SU-DHL-6 (cell line): Measurements from ENCODE around the gene ST7.

Experiments
- H2AFZ ChIP-seq: fragments of 200-600 bp; sonication (generic); 2 replicates; pipeline ENCODE4 v1.6.1; 2014; ENCODE audit warnings: low read depth, mild to moderate bottlenecking, moderate library complexity, mixed read lengths, antibody characterized with exemption, low read length; ENCODE audit not compliant: severe bottlenecking
- H3F3A ChIP-seq: fragments of 200-600 bp; shearing (Covaris generic); 2 replicates; pipeline ENCODE4 v1.6.0; 2016; ENCODE audit warnings: antibody characterized with exemption, mild to moderate bottlenecking; ENCODE audit not compliant: insufficient read depth
- H3K27ac ChIP-seq: fragments of 200-600 bp; sonication (generic); 2 replicates; pipeline ENCODE4 v1.5.1; 2016; ENCODE audit warnings: low read depth, mild to moderate bottlenecking, low read length, moderate library complexity, mixed read lengths
- H3K27me3 ChIP-seq: fragments of 200-600 bp; sonication (generic), shearing (Covaris generic); 2 replicates; pipeline ENCODE4 v1.6.0; 2014; ENCODE audit warnings: mild to moderate bottlenecking, low read length
- H3K36me3 ChIP-seq: fragments of 200-600 bp; sonication (generic); 2 replicates; pipeline ENCODE4 v1.6.1; 2014; ENCODE audit warnings: mild to moderate bottlenecking, low read length, mixed read lengths
- H3K4me2 ChIP-seq: fragments of 300-600, 200-600 bp; shearing (Covaris generic), sonication (generic); 2 replicates; pipeline ENCODE4 v1.6.0; 2014; ENCODE audit warnings: low read length, low read depth, mild to moderate bottlenecking; ENCODE audit not compliant: poor library complexity, severe bottlenecking
- H3K4me3 ChIP-seq: fragments of 200-600 bp; sonication (generic); 2 replicates; pipeline ENCODE4 v1.5.1; 2014; ENCODE audit warnings: antibody characterized with exemption, low read length, mild to moderate bottlenecking, mixed read lengths; ENCODE audit not compliant: insufficient read depth, poor library complexity, severe bottlenecking
- H3K79me2 ChIP-seq: fragments of 200-600 bp; sonication (generic); 2 replicates; pipeline ENCODE4 v1.6.1; 2014; ENCODE audit warnings: mild to moderate bottlenecking, low read length, moderate library complexity; ENCODE audit not compliant: insufficient read depth
- H3K9ac ChIP-seq: fragments of 200-600 bp; sonication (generic); 2 replicates; pipeline ENCODE4 v1.7.0; 2014; ENCODE audit warnings: mild to moderate bottlenecking, low read length
- H3K9me2 ChIP-seq: fragments of 200-600 bp; sonication (generic); replicated peaks from 2 replicates; pipeline ENCODE4 v1.6.1; 2014; ENCODE audit warnings: low read length; ENCODE audit not compliant: insufficient read depth
- H3K9me3 ChIP-seq: fragments of 200-600 bp; sonication (generic); 2 replicates; pipeline ENCODE4 v1.6.1; 2014; ENCODE audit warnings: low read length, mixed read lengths; ENCODE audit not compliant: insufficient read depth
- H4K20me1 ChIP-seq: fragments of 200-600 bp; sonication (generic); 2 replicates; pipeline ENCODE4 v1.6.1; 2014; ENCODE audit warnings: low read depth, mild to moderate bottlenecking, antibody characterized with exemption, low read length, moderate library complexity, mixed read lengths
- EZH2phosphoT487 ChIP-seq: fragments of 200-600 bp; sonication (generic), shearing (Covaris generic); conservative IDR thresholded peaks from 2 replicates; pipeline ENCODE4 v1.6.1; 2018; ENCODE audit warnings: mild to moderate bottlenecking, antibody characterized with exemption, low read length, moderate library complexity, mixed read lengths
- TF ChIP-seq, protein P1 (sequence below): fragments of 200-600 bp; sonication (generic); IDR thresholded peaks from one replicate; pipeline ENCODE4 v1.5.1; 2017; ENCODE audit warnings: antibody characterized with exemption, mild to moderate bottlenecking, low read length, moderate library complexity; ENCODE audit not compliant: insufficient read depth, poor library complexity, severe bottlenecking

Gene ST7

DNA sequence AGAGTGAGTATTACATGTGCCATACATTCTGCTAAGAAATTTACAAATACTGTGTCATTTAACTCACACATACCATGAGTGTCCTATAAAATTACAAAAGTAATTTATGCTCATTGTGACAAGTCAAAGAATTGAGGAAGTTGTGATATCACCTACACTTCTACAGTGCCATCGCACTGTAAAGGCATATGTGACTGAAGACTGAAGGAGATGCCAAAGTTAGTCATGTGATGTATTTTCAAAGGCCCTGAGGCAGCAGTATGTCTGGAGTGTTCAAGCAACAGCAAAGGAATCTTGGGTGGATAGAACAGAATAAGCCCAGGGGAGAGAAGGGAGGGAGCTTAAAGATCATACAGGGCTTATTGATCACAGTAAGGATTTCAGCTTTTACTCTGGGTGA lies 192.8 kb downstream of the ST7 start:
- Histone ChIP-seq H4K20me1 (no peaks in the 10 kb centered on the region), H3K27ac (no peak overlapping the region), H3K9me2 (no peaks in the 10 kb centered on the region), H2AFZ (no peak overlapping the region), H3K36me3 (no peaks in the 10 kb centered on the region), H3K4me3 (no peak overlapping the region), H3K27me3 (no peaks in the 10 kb centered on the region), H3F3A (no peaks in the 10 kb centered on the region), H3K9me3 (no peaks in the 10 kb centered on the region), H3K4me2 (no peak overlapping the region), H3K9ac (no peak overlapping the region), H3K79me2 (no peaks in the 10 kb centered on the region)
- TF ChIP-seq, protein P1, sequence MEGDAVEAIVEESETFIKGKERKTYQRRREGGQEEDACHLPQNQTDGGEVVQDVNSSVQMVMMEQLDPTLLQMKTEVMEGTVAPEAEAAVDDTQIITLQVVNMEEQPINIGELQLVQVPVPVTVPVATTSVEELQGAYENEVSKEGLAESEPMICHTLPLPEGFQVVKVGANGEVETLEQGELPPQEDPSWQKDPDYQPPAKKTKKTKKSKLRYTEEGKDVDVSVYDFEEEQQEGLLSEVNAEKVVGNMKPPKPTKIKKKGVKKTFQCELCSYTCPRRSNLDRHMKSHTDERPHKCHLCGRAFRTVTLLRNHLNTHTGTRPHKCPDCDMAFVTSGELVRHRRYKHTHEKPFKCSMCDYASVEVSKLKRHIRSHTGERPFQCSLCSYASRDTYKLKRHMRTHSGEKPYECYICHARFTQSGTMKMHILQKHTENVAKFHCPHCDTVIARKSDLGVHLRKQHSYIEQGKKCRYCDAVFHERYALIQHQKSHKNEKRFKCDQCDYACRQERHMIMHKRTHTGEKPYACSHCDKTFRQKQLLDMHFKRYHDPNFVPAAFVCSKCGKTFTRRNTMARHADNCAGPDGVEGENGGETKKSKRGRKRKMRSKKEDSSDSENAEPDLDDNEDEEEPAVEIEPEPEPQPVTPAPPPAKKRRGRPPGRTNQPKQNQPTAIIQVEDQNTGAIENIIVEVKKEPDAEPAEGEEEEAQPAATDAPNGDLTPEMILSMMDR: no peak
- no peak for TF ChIP-seq EZH2phosphoT487

DNA sequence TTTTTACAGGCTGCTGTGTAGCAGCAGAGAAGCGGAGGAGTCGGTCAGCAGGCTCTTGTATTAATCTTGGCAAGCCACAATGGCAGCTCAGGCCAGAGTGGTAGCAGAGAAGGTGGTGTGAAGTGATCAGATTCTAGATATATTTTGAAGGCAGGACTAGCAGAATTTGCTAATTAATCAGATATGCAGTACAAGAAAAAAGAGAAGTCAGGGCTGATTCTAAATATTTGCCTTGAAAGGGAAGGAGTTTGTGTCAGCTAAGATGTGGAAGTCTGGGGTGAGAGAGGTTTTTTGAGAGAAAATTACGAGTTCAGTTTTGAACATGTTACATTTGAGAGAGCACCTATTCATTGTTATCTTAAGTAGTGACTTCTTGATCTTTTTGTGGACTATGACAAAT lies 193.2 kb downstream of the ST7 start:
- H3K27ac ChIP-seq: no peak overlapping the region
- H3K9me2 ChIP-seq: no peaks in the 10 kb centered on the region

DNA sequence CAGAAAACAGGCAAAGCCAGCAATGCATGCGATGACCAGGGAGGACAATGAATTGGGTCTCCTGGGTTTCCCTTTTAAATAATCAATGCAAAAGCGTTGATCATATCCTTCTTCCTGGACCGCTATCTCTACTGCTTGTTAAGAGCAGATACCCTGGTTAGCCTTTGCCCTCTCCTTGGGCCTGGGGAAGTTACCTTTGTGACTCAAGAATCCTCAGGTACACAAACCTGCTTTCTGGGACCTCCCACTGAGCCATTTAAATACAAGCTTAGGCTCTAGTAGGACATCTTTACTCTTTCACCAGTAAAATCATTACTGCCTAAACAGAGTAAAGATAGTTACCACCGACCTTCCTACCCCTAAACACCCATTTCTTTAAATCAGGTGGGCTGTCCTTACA lies 195.7 kb downstream of the ST7 start:
- Histone ChIP-seq H3K9me2 (no peaks in the 10 kb centered on the region), H4K20me1 (no peaks in the 10 kb centered on the region), H3K9ac (no peak overlapping the region), H3K27ac (no peak overlapping the region), H3F3A (no peaks in the 10 kb centered on the region), H3K9me3 (no peaks in the 10 kb centered on the region), H3K4me3 (no peak overlapping the region), H3K79me2 (no peaks in the 10 kb centered on the region), H3K36me3 (no peaks in the 10 kb centered on the region), H3K27me3 (no peaks in the 10 kb centered on the region), H3K4me2 (no peak overlapping the region), H2AFZ (no peak overlapping the region)
- TF ChIP-seq EZH2phosphoT487: no peak
- TF ChIP-seq, protein P1: no peak

More for the DNA sequence above, 193.2 kb downstream of the ST7 start:
- Histone ChIP-seq H3K9me3 (no peaks in the 10 kb centered on the region), H3K9ac (no peak overlapping the region), H3F3A (no peaks in the 10 kb centered on the region), H3K36me3 (no peaks in the 10 kb centered on the region), H3K4me2 (no peak overlapping the region), H2AFZ (no peak overlapping the region), H3K4me3 (no peak overlapping the region), H3K79me2 (no peaks in the 10 kb centered on the region), H4K20me1 (no peaks in the 10 kb centered on the region), H3K27me3 (no peaks in the 10 kb centered on the region)
- no peak for TF ChIP-seq EZH2phosphoT487
- TF ChIP-seq, protein P1: no peak
